ENCODE measurements around the gene SF3B2.
A peak's percentile ranks its signal among the peaks of the same experiment; 100 is the strongest.
"Not testable (repeated sequence)": the region's sequence is repeated elsewhere in the genome, so short reads cannot be mapped to it uniquely, and the experiment has no call there.

SF3B2 gene

GRCh38 chr11:66075273-66075672 lies 23.1 kb downstream of the SF3B2 start:
- Mint-ChIP-seq H3K36me3 (ENCODE audit: insufficient read depth) (peaks cover 37% of the 10 kb centered on the region), H3K9me3 (no peaks in the 10 kb centered on the region), H3K27me3 (no peaks in the 10 kb centered on the region), H3K4me3 (no peak overlapping the region), H3K4me1 (peaks cover 57% of the 10 kb centered on the region), H3K27ac (ENCODE audit: low read depth) (no peak overlapping the region)
- DNase-seq (ENCODE audit: low spot score in 2 of 2), result no peak
- ATAC-seq (replicated peaks; ENCODE audit: extremely low read depth, poor library complexity, severe bottlenecking), result no peak

GRCh38 chr11:66076561-66076960 lies 24.4 kb downstream of the SF3B2 start:
- no peak for DNase-seq (ENCODE audit: low spot score in 2 of 2)
- Mint-ChIP-seq H3K36me3 (ENCODE audit: insufficient read depth) (peaks cover 36% of the 10 kb centered on the region), H3K9me3 (no peaks in the 10 kb centered on the region), H3K4me3 (no peak overlapping the region), H3K27ac (ENCODE audit: low read depth) (no peak overlapping the region), H3K27me3 (no peaks in the 10 kb centered on the region), H3K4me1 (peaks cover 62% of the 10 kb centered on the region)
- ATAC-seq (replicated peaks; ENCODE audit: extremely low read depth, poor library complexity, severe bottlenecking), result no peak

DNA sequence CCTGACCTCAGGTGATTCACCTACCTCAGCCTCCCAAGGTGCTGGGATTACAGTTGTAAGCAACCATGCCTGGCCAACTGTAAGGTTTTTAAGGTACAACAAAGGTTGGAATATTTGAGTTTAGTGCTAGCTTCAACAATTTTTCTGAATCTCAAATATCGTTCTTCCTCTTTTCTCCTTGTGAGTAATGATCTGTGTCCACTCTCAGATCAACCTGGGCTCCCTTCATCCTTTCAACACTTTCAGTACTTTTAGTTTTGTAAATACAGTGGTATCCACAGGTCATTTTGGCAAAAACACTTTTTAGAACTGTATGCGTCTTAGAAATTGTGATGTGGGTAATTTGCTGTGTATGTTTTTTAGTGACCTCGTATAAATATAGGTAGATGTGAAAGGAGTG lies 25.8 kb downstream of the SF3B2 start:
- Mint-ChIP-seq H3K4me1 (peaks cover 58% of the 10 kb centered on the region), H3K9me3 (no peaks in the 10 kb centered on the region), H3K4me3 (no peak overlapping the region), H3K27me3 (no peaks in the 10 kb centered on the region), H3K27ac (ENCODE audit: low read depth) (no peak overlapping the region), H3K36me3 (ENCODE audit: insufficient read depth) (peaks cover 32% of the 10 kb centered on the region)
- no peak for DNase-seq (ENCODE audit: low spot score in 2 of 2)
- no peak for ATAC-seq (replicated peaks; ENCODE audit: extremely low read depth, poor library complexity, severe bottlenecking)

- ATAC-seq (replicated peaks; ENCODE audit: extremely low read depth, poor library complexity, severe bottlenecking); H3K4me3 Mint-ChIP-seq; DNase-seq (ENCODE audit: low spot score in 2 of 2); H3K9me3 Mint-ChIP-seq; H3K27me3 Mint-ChIP-seq: not testable (repeated sequence)
- H3K4me1 Mint-ChIP-seq, result peaks cover 64% of the 10 kb centered on the region
- H3K36me3 Mint-ChIP-seq (ENCODE audit: insufficient read depth), result peaks cover 31% of the 10 kb centered on the region
- peak overlapping the region; percentile 85 for H3K27ac Mint-ChIP-seq (ENCODE audit: low read depth)
Observed at GRCh38 chr11:66078949-66079348, 26.8 kb downstream of the SF3B2 start.

GRCh38 chr11:66080055-66080817 lies 28.1 kb downstream of the SF3B2 start:
- DNase-seq (ENCODE audit: low spot score in 2 of 2) (peak in 1 of 2 donors; percentile 44), ATAC-seq (replicated peaks; ENCODE audit: extremely low read depth, poor library complexity, severe bottlenecking) (peak; percentile 57)
- H3K27ac Mint-ChIP-seq (ENCODE audit: low read depth), result peak overlapping the region; percentile 85
- peaks cover 20% of the 10 kb centered on the region for H3K36me3 Mint-ChIP-seq (ENCODE audit: insufficient read depth)
- H3K9me3 Mint-ChIP-seq, result no peaks in the 10 kb centered on the region
- peaks cover 76% of the 10 kb centered on the region for H3K4me1 Mint-ChIP-seq
- no peaks in the 10 kb centered on the region for H3K27me3 Mint-ChIP-seq
- H3K4me3 Mint-ChIP-seq, result peak overlapping the region; percentile 79

GRCh38 chr11:66081505-66081904 lies 29.3 kb downstream of the SF3B2 start:
- peaks cover 77% of the 10 kb centered on the region for H3K4me1 Mint-ChIP-seq
- peaks cover 16% of the 10 kb centered on the region for H3K36me3 Mint-ChIP-seq (ENCODE audit: insufficient read depth)
- peak; percentile 95 for ATAC-seq (replicated peaks; ENCODE audit: extremely low read depth, poor library complexity, severe bottlenecking)
- H3K9me3 Mint-ChIP-seq, result no peaks in the 10 kb centered on the region
- peak overlapping the region; percentile 79 for H3K4me3 Mint-ChIP-seq
- no peaks in the 10 kb centered on the region for H3K27me3 Mint-ChIP-seq
- peak; percentile 45 to 67 for DNase-seq (ENCODE audit: low spot score in 2 of 2)
- H3K27ac Mint-ChIP-seq (ENCODE audit: low read depth), result peak overlapping the region; percentile 85

DNA sequence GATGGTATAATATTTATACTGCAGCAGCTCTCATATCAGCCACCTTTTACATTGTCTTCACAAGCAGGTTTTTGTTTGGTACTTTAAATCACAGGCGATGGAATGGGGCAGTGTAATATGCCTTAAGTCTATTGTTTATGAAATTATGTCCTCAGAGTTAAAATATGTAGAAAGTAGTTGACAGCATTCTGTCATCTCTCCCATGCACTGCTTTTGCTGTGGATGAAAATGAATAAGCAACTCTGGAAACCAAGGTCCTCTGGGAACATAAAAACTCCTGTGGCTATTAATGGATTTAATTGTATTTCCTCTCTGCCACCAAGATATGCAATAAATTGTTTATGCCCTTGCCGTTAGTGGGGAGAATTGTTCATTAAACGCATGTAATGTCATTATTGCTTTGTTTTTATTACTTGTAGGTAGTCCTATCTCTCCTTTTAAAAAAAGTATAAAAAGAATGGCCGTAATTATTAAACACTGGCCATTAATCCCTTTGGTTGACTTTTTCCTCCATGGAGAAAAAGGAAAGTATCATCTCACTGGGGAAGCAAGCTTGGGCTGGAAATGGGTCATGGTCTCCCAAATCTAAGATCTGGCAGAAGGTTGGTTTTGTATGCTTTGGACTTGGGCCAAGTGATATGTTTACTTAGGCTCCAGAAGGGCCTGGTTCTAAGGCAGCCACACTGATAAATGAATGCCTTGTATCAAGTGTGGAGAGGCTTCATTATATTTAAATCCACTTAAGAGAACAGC lies 31.0 kb downstream of the SF3B2 start:
- H3K4me1 Mint-ChIP-seq, result peaks cover 80% of the 10 kb centered on the region
- H3K27ac Mint-ChIP-seq (ENCODE audit: low read depth), result peak overlapping the region; percentile 85
- DNase-seq (ENCODE audit: low spot score in 2 of 2) (no peak), ATAC-seq (replicated peaks; ENCODE audit: extremely low read depth, poor library complexity, severe bottlenecking) (no peak)
- H3K36me3 Mint-ChIP-seq (ENCODE audit: insufficient read depth), result peaks cover 8% of the 10 kb centered on the region
- H3K9me3 Mint-ChIP-seq, result no peaks in the 10 kb centered on the region
- peak overlapping the region; percentile 56 for H3K4me3 Mint-ChIP-seq
- no peaks in the 10 kb centered on the region for H3K27me3 Mint-ChIP-seq

- Mint-ChIP-seq H3K4me3 (peak overlapping the region; percentile 56), H3K9me3 (no peaks in the 10 kb centered on the region)
Observed at GRCh38 chr11:66083767-66084166, 31.6 kb downstream of the SF3B2 start.

DNA sequence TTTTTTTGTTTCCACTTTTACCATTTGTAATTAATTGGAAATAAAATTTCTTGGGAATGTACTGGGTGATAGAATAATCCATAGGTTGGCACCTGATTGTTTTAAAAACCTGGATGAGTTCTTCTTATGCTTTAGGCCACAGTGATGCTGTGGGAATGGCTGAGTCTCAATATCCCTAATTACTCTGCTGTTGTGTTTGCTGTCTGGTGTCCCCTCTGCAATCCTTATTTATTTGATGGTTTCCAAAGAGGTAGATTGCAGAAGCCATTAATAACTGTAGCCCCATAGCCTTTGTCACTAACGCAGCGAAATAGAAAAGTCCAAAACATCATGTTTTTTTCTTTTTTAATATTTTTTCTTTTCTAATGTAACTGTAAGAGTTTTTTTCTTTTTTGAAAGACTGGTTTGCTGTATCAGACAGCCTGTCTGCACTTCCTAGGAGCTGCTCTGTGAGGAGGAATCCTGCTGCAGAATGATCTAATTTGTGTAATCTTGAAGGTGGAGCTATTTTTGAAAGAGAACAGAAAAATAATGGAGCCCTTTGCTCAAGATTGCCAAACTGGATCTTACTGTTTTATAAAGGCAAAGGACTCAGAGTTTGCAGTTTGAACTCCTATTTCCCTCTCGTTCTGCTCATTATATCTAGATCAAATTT lies 32.8 kb downstream of the SF3B2 start:
- Mint-ChIP-seq H3K4me1 (peaks cover 69% of the 10 kb centered on the region), H3K27ac (ENCODE audit: low read depth) (peak overlapping the region; percentile 85), H3K9me3 (no peaks in the 10 kb centered on the region), H3K27me3 (no peaks in the 10 kb centered on the region), H3K4me3 (no peak overlapping the region), H3K36me3 (ENCODE audit: insufficient read depth) (peaks cover 8% of the 10 kb centered on the region)
- ATAC-seq (replicated peaks; ENCODE audit: extremely low read depth, poor library complexity, severe bottlenecking), result no peak
- no peak for DNase-seq (ENCODE audit: low spot score in 2 of 2)

More at GRCh38 chr11:66083767-66084166, 31.6 kb downstream of the SF3B2 start:
- H3K27me3 Mint-ChIP-seq, result no peaks in the 10 kb centered on the region
- DNase-seq (ENCODE audit: low spot score in 2 of 2) (no peak), ATAC-seq (replicated peaks; ENCODE audit: extremely low read depth, poor library complexity, severe bottlenecking) (no peak)
- H3K36me3 Mint-ChIP-seq (ENCODE audit: insufficient read depth), result peaks cover 10% of the 10 kb centered on the region
- H3K27ac Mint-ChIP-seq (ENCODE audit: low read depth), result peak overlapping the region; percentile 85
- H3K4me1 Mint-ChIP-seq, result peaks cover 80% of the 10 kb centered on the region

DNA sequence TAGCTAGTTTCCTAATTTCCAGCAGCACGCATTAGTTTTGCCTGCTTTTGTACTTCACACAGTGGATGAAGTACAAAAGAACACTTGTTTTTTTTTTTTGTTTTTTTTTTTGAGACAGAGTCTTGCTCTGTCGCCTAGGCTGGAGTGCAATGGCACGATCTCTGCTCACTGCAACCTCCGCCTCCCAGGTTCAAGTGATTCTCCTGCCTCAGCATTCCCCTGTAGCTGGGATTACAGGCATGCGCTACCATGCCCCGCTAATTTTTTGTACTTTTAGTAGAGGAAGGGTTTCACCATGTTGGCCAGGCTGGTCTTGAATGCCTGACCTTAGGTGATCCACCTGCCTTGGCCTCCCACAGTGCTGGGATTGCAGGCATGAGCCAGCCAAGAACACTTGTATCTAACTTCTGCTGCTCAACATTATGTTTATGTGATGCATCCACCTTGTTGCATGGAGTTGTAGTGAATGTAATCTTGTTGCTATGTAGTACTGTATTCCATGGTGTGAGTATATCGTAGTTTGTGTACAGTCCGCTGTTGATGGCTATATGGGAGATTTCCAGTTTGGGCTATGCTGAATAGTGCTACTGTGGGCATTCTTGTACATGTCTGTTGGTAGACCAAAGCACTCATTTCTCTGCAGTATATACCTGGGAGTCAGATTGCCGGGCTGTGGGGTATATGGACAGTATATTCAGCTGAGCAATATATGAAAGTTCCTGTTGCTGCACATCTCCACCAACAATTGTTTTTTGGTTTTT lies 35.2 kb downstream of the SF3B2 start:
- H3K4me1 Mint-ChIP-seq, result peaks cover 46% of the 10 kb centered on the region
- DNase-seq (ENCODE audit: low spot score in 2 of 2) (no peak), ATAC-seq (replicated peaks; ENCODE audit: extremely low read depth, poor library complexity, severe bottlenecking) (no peak)
- H3K4me3 Mint-ChIP-seq, result no peak overlapping the region
- no peak overlapping the region for H3K27ac Mint-ChIP-seq (ENCODE audit: low read depth)
- H3K27me3 Mint-ChIP-seq, result no peaks in the 10 kb centered on the region
- no peaks in the 10 kb centered on the region for H3K9me3 Mint-ChIP-seq
- H3K36me3 Mint-ChIP-seq (ENCODE audit: insufficient read depth), result peaks cover 5% of the 10 kb centered on the region

- Mint-ChIP-seq H3K36me3 (ENCODE audit: insufficient read depth) (peaks cover 5% of the 10 kb centered on the region), H3K27ac (ENCODE audit: low read depth) (no peak overlapping the region), H3K9me3 (no peaks in the 10 kb centered on the region), H3K4me1 (peaks cover 32% of the 10 kb centered on the region), H3K27me3 (no peaks in the 10 kb centered on the region), H3K4me3 (no peak overlapping the region)
- DNase-seq (ENCODE audit: low spot score in 2 of 2) (no peak), ATAC-seq (replicated peaks; ENCODE audit: extremely low read depth, poor library complexity, severe bottlenecking) (no peak)
Observed at GRCh38 chr11:66089067-66089466, 36.9 kb downstream of the SF3B2 start.

DNA sequence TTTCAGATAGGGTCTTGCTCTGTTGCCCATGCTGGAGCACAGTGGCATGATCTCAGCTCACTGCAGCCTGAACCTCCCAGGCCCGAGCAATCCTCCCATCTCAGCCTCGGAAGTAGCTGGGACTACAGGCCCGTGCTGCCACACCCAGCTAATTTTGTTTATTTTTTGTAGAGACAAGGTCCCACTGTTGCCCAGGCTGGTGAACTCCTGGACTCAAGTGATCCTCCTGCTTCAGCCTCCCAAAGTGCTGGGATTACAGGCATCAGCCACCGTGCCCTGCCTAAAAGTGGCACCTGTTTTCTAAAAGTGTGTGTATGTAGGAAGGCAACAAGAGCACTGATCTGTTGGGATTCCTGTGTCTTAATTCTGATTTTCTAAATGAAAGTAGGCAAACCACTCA lies 38.1 kb downstream of the SF3B2 start:
- DNase-seq (ENCODE audit: low spot score in 2 of 2) (no peak), ATAC-seq (replicated peaks; ENCODE audit: extremely low read depth, poor library complexity, severe bottlenecking) (no peak)
- H3K9me3 Mint-ChIP-seq, result no peaks in the 10 kb centered on the region
- H3K27ac Mint-ChIP-seq (ENCODE audit: low read depth), result peak overlapping the region; percentile 85
- H3K27me3 Mint-ChIP-seq, result no peaks in the 10 kb centered on the region
- H3K4me3 Mint-ChIP-seq, result no peak overlapping the region
- H3K4me1 Mint-ChIP-seq, result peaks cover 21% of the 10 kb centered on the region
- peaks cover 5% of the 10 kb centered on the region for H3K36me3 Mint-ChIP-seq (ENCODE audit: insufficient read depth)
